ENCODE data around the gene CFAP251. TPM values are rescaled to one million over a fixed set of nuclear protein-coding genes. Genes with fewer than 3 reads are reported as not detected.

CFAP251 gene
- total RNA-seq, 1 experiment from 2014 or later, result 3.3 TPM

DNA sequence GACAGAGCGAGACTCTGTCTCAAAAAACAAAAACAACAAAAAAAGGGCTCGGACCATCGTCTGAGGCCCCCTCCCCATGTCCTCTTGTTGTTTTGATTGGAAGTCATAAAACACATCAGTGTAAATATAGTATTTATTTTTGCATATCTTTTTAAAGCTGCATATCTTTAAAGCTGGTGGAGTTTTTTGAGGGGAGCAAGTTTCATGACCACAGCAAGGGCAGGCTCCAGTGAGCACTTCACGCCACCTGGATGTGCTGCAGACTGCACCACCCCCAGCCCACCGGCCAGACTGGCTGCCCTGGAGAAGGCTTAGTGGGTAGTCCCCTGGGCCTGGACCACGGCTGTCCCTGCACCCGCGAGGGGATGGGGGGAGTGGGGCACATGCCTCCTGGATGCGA is 91.3 kb downstream of the CFAP251 start:
- in situ Hi-C loops (cut with HindIII; ENCODE audit: low pct_unique_long_range_greater_than_20kb, low sequenced_read_pairs), result no loop called here
- DNase-seq (ENCODE audit: low read depth, low spot score), result no peak

GRCh38 chr12:122012184-122012583 is 93.8 kb downstream of the CFAP251 start:
- DNase-seq (ENCODE audit: low read depth, low spot score), result no peak
- in situ Hi-C loops (cut with HindIII; ENCODE audit: low pct_unique_long_range_greater_than_20kb, low sequenced_read_pairs), result no loop called here

GRCh38 chr12:122013136-122013535 is 94.7 kb downstream of the CFAP251 start:
- in situ Hi-C loops (cut with HindIII; ENCODE audit: low pct_unique_long_range_greater_than_20kb, low sequenced_read_pairs), result no loop called here
- DNase-seq (ENCODE audit: low read depth, low spot score), result no peak

DNA sequence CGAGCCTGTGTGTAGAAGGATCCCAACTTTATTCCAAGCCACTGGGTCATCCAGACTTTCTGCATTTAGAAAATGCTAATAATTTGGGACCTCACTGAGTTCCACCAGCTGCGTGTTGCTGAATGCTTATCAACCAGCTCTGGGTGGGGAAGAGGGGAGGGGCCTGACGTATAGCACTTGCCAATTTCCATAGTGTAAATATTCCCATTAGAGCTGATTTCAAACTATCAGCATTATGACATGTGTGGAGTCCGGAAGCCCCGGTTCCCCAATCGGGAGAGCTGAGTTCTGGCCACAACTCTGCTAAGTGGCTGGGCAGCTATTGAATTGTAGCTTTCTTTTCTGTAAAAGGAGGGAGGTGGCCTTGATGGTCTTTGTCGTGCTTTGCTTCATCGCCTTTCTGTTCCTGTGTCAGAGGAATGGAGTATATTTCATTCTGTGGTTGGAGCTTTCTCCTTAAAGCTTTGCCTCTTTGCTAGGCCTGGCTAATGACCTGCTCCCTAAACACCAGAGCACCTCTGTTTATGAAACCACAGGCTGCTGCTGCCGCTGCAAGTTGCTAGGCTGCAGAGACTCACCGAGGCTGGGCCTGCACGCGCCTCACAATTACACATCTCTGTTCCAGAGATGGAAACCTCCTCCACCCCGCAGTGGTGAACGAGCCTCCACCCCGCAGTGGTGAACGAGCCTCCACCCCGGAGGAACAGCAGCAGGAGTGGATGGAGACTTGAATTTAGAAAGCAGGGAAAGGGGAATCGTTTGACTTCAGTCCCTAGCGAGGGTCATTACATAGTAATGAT is 95.6 kb downstream of the CFAP251 start:
- in situ Hi-C loops (cut with HindIII; ENCODE audit: low pct_unique_long_range_greater_than_20kb, low sequenced_read_pairs), result no loop called here
- DNase-seq (ENCODE audit: low read depth, low spot score), result no peak

DNA sequence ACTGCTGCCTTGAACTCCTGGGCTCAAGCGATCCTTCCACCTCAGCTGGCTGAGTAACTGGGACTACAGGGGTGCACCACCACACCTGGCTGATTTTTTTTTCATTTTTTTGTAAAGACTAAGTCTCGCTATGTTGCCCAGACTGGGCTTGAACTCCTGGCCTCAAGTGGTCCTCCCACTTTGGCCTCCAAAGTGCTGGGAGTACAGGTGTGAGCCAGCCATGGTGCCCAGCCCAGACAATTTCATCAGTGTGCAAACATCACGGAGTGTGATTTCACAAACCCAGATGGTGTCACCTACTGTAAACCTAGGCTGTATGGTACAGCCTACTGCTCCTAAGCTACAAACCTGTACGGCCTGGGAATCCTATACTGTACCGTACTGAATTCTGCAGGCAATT is 96.4 kb downstream of the CFAP251 start:
- no peak for DNase-seq (ENCODE audit: low read depth, low spot score)
- in situ Hi-C loops (cut with HindIII; ENCODE audit: low pct_unique_long_range_greater_than_20kb, low sequenced_read_pairs), result no loop called here

DNA sequence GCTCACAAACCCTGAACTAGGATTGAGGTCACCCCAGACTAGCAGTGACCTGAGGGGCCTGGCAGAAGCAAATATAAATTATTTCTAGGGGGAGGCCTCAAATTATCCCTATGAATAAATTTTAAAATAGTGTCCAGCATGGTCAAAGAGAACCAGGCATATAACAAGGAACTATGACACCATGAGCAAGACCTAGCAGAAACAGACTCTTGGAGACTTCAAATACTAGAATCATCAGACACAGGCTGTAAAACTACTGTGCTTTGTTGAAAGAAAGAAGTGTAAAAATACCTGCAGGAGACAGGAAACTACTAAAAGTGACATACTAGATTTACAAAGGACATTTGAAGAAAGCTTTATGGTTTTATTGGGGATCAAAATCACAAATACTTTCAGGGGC is 100.1 kb downstream of the CFAP251 start:
- in situ Hi-C loops (cut with HindIII; ENCODE audit: low pct_unique_long_range_greater_than_20kb, low sequenced_read_pairs), result no loop called here
- no peak for DNase-seq (ENCODE audit: low read depth, low spot score)

- in situ Hi-C loops (cut with HindIII; ENCODE audit: low pct_unique_long_range_greater_than_20kb, low sequenced_read_pairs), result no loop called here
- no peak for DNase-seq (ENCODE audit: low read depth, low spot score)
These were observed 100.5 kb downstream of the CFAP251 start for GRCh38 chr12:122018937-122019336.

- in situ Hi-C loops (cut with HindIII; ENCODE audit: low pct_unique_long_range_greater_than_20kb, low sequenced_read_pairs), result no loop called here
- no peak for DNase-seq (ENCODE audit: low read depth, low spot score)
These were observed 102.4 kb downstream of the CFAP251 start for GRCh38 chr12:122020795-122021192.

- in situ Hi-C loops (cut with HindIII; ENCODE audit: low pct_unique_long_range_greater_than_20kb, low sequenced_read_pairs), result no loop called here
- DNase-seq (ENCODE audit: low read depth, low spot score), result no peak
These were observed 102.9 kb downstream of the CFAP251 start for GRCh38 chr12:122021193-122021821.

GRCh38 chr12:122021822-122022392 is 103.5 kb downstream of the CFAP251 start, which contains the start of gene BCL7A:
Gene BCL7A (plus strand): TSS chr12:122021884. CDS start chr12:122022092, 208 bp downstream.
- peak; percentile 67 for DNase-seq (ENCODE audit: low read depth, low spot score)
- in situ Hi-C loops (cut with HindIII; ENCODE audit: low pct_unique_long_range_greater_than_20kb, low sequenced_read_pairs), result no loop called here

DNA sequence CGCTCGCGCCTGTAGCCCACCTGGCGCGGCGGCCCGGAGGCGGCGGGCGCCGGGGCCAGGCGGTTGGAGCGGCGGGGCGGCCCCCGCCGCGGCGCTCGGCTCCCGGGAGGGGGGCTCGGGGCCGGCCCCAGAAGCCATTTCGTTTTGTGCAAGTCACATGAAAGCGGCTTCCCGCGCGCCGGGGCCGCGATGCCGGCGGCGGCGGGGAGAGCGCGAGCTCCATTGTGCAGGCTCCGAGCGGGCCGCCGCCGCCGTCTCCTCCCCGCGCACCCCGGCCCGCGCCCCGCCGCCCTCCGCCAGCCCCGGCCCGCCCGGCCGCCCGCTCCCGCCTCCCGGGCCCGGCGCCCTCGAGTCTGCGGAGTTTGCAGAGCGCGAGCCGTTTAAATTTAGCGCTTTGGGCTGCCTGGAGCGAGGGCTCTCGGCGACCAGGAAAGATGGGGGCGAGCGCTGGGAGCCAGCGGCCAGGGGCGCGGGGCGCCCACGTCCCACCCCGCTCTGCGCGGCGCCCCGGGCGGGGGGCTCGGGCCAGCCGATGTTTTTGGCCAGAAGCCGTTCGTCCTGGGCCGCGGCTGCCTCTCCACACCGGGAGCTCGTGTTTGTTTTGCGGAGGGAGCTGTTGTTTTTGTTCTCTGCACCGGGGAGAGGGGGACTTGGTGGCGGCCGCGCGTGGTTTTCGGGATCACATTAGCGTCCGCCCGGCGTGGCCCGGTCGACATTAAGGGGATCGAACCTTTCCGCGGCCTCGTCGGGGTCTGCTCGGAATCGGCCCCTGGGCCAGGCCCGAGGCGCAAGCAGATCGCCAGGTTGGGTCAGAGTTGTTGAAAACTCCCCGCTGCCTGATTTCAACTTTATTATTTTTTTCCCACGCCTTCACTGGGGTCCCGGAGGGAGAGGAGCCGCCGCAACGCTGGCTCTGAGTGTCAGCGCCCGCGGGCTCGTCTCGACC is 104.3 kb downstream of the CFAP251 start:
- in situ Hi-C loops (cut with HindIII; ENCODE audit: low pct_unique_long_range_greater_than_20kb, low sequenced_read_pairs), result no loop called here
- peak; percentile 27 for DNase-seq (ENCODE audit: low read depth, low spot score)

GRCh38 chr12:122023339-122024131 is 105.1 kb downstream of the CFAP251 start:
- DNase-seq (ENCODE audit: low read depth, low spot score), result peak; percentile 63
- in situ Hi-C loops (cut with HindIII; ENCODE audit: low pct_unique_long_range_greater_than_20kb, low sequenced_read_pairs), result no loop called here

DNA sequence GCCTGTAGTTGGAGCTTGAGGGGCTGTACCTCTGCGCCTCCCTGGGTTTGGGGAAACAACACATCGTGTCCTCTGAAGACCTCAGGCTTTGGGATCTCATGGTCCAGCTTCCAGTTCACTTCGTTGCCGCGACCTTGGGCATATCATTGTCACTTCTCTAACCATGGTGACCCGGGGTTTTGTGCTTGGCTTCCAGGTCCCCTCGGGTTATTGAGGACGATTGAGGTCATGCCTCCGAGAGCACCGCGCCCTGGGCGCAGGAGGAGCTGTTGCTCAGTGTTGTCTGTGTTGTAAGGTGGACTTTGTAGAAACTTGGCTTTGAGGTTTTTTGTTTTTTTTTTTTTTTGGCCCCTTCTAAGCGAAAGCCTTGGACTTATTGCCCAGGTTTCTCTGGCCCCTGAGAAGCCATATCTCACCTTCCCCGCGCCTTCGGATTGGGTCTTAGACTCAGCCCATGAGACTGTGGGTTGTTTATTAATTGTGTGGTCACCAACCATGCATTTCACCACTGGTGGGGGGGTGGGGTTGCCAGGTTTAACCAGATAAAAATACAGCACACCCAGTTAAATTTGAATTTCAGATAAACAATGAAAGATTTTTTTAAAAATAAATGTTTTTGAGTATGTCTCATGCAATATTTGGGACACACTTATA is 105.9 kb downstream of the CFAP251 start:
- no peak for DNase-seq (ENCODE audit: low read depth, low spot score)
- in situ Hi-C loops (cut with HindIII; ENCODE audit: low pct_unique_long_range_greater_than_20kb, low sequenced_read_pairs), result no loop called here

DNA sequence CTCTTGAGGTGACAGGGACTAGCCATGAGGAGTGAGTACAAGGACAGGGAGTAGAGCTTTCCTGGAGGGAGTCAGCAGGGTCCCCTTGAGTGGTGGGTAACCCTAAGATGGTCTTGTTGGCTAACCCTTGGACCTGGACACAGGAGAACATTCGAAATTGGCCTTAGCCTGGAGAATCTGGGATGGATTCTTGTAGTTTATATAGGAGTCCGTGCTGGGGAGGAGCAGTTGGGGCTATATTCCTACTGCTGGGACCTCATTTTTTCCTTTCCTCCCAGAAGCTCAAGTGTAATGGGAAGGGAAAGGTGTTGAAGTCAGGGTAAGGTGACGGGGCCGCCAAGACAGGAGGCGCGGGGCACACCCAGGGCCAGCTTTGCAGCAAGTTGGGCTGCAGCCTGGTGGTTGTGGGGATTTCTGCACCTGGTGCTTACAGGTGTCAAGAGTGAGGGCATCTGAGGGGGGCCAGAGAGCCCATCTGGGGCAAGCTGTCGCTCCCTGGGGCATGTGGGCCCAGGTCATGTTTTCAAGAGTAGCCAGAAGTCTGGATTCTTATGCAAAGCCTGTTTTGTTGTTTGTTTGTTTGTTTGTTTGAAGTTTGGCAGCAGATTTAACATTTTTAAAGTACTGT is 108.4 kb downstream of the CFAP251 start:
- DNase-seq (ENCODE audit: low read depth, low spot score), result no peak
- in situ Hi-C loops (cut with HindIII; ENCODE audit: low pct_unique_long_range_greater_than_20kb, low sequenced_read_pairs), result no loop called here

DNA sequence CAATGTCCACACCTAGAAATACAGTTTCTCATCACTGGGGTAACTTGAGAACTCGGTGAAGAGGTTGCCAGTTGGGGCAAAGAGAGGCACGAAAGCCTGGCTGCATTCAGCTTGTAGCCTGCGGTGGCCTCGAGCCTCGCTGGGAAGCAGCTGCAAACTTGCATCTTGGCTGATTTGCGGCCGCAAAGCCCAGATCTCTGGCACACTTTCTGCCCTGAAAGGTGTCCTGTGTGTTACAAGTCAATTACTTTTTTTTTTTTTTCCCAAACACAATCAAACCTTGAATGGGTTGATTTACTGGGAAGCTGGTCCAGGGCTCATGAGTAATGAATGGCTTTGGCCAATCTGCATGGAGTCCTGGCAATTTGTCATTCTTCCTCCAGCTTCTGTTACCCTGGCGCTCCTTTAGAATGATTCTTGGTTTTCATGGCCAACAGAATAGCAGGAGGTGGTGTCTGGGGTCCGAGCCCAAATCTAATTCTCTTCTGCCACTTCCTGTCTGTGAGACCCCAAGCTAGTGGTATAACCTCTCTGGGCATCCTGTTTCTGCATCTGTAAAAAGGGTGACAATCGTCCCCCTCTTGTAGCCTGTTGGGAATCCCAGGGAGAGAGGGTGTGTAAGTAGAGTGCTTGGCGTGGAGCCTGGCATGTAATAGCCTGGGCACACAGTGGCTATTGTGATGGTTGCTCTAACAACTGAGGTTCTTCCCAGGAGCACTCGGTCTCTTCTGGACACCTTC is 109.9 kb downstream of the CFAP251 start:
- no peak for DNase-seq (ENCODE audit: low read depth, low spot score)

More for the DNA sequence above, 109.9 kb downstream of the CFAP251 start:
- in situ Hi-C loops (cut with HindIII; ENCODE audit: low pct_unique_long_range_greater_than_20kb, low sequenced_read_pairs), result no loop called here

Data from SK-MEL-5 (cell line).